Measurements from ENCODE around the gene GBP2. TPM values are rescaled to one million over a fixed set of nuclear protein-coding genes. Genes with fewer than 3 reads are reported as not detected.

GBP2 gene
- total RNA-seq, 4 donors from 2014 or later: 52.7 to 86.6 (median 62.7) TPM

DNA sequence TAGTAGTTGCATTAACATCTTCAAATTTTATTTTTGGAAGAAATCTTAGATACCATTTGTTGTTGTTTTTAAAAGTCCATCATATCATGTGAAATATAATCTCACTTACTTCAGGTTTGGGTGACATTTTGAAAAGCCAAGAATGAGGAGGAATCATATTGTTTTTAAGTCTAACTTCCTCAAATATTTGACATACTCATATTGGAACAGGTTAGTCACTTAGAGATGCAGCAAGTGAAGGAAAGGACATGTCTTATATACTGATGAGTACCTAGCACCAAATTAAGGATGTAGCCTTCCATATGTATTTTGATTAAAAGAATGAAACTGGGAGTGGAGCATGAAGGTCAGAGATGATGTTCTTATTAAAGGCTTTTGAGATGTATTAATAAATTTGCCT lies 23.9 kb downstream of the GBP2 start:
- no peaks in the 10 kb centered on the region for H3K4me1 ChIP-seq
- H3K27ac ChIP-seq: no peak overlapping the region
- H3K9me3 ChIP-seq: no peaks in the 10 kb centered on the region
- no peak for DNase-seq
- H3K4me3 ChIP-seq: no peak overlapping the region
- peaks cover 0 to 25% (median 0%) of the 10 kb centered on the region in 3 donors for H3K36me3 ChIP-seq
- TF ChIP-seq, protein P1, sequence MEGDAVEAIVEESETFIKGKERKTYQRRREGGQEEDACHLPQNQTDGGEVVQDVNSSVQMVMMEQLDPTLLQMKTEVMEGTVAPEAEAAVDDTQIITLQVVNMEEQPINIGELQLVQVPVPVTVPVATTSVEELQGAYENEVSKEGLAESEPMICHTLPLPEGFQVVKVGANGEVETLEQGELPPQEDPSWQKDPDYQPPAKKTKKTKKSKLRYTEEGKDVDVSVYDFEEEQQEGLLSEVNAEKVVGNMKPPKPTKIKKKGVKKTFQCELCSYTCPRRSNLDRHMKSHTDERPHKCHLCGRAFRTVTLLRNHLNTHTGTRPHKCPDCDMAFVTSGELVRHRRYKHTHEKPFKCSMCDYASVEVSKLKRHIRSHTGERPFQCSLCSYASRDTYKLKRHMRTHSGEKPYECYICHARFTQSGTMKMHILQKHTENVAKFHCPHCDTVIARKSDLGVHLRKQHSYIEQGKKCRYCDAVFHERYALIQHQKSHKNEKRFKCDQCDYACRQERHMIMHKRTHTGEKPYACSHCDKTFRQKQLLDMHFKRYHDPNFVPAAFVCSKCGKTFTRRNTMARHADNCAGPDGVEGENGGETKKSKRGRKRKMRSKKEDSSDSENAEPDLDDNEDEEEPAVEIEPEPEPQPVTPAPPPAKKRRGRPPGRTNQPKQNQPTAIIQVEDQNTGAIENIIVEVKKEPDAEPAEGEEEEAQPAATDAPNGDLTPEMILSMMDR (IDR thresholded peaks at IDR 0.05): no peak
- TF ChIP-seq POLR2A (IDR thresholded peaks at IDR 0.05): no peak
- H3K27me3 ChIP-seq: no peaks in the 10 kb centered on the region

DNA sequence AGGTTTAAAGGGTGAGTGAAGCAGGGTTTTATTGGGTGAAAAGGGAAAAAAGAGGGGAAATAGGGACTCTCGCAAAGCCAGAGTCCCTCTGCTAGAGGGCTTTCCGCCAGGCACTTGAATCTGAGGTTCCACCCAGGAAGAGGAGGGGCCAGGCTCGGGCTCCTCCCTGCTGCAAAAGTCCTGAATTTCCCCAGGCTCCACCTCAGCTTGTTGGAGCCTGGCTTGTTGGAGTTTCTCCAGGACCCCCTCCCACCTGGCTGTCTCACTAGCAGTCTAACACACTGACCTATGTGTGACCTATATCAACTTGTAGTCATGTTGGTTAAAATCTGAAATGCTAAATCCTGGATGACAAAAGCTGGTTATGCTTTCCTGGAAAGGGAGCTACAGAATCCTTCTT lies 25.5 kb downstream of the GBP2 start:
- no peak for TF ChIP-seq POLR2A (IDR thresholded peaks at IDR 0.05)
- TF ChIP-seq, protein P1 (IDR thresholded peaks at IDR 0.05): no peak
- Histone ChIP-seq H3K27ac (no peak overlapping the region), H3K4me1 (no peaks in the 10 kb centered on the region), H3K9me3 (no peaks in the 10 kb centered on the region), H3K36me3 (peaks cover 0 to 11% (median 0%) of the 10 kb centered on the region in 3 donors), H3K4me3 (no peak overlapping the region), H3K27me3 (no peaks in the 10 kb centered on the region)
- no peak for DNase-seq

DNA sequence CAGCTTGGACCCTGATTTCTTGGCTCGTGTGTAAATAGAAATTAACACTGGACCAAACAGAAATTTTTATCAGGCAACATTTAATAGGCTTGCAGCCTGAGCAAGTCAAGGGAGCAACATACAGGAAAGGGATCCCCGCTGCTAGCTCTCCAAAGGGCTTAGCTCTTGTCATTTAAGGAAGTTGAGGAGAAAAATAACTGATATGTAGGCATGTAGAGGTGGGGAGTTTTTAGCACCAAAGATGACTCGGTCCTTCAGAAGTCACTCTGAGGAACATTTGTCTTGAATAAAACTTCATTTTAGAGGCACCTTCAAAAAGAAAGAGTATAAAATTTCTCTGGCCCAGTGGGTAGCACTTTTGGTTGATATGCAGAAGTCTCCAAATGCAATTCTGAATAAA lies 27.1 kb downstream of the GBP2 start:
- Histone ChIP-seq H3K36me3 (no peaks in the 10 kb centered on the region), H3K9me3 (no peaks in the 10 kb centered on the region), H3K4me3 (no peak overlapping the region), H3K27ac (no peak overlapping the region), H3K27me3 (no peaks in the 10 kb centered on the region), H3K4me1 (no peaks in the 10 kb centered on the region)
- no peak for DNase-seq
- TF ChIP-seq, protein P1 (IDR thresholded peaks at IDR 0.05): no peak
- no peak for TF ChIP-seq POLR2A (IDR thresholded peaks at IDR 0.05)

DNA sequence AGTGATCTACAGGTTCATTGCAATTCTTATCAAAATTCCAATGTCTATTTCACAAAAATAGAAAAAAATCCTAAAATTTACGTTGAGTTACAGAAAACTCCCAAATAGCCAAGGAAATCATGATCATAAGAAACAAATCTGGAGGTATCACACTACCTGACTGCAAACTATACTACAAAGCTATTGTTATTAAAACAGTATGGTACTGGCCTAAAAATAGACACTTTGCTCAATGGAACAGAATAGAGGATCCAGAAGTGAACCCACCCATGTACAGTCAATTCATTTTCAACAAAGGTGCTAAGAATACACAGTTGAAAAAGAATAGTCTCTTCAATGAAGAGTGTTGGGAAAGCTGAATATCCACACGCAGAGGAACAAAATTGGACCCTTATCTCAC lies 30.2 kb downstream of the GBP2 start:
- Histone ChIP-seq H3K4me1 (no peaks in the 10 kb centered on the region), H3K27ac (no peak overlapping the region), H3K27me3 (no peaks in the 10 kb centered on the region), H3K9me3 (no peaks in the 10 kb centered on the region), H3K4me3 (no peak overlapping the region), H3K36me3 (no peaks in the 10 kb centered on the region)
- no peak for DNase-seq
- no peak for TF ChIP-seq POLR2A (IDR thresholded peaks at IDR 0.05)
- TF ChIP-seq, protein P1 (IDR thresholded peaks at IDR 0.05): no peak

DNA sequence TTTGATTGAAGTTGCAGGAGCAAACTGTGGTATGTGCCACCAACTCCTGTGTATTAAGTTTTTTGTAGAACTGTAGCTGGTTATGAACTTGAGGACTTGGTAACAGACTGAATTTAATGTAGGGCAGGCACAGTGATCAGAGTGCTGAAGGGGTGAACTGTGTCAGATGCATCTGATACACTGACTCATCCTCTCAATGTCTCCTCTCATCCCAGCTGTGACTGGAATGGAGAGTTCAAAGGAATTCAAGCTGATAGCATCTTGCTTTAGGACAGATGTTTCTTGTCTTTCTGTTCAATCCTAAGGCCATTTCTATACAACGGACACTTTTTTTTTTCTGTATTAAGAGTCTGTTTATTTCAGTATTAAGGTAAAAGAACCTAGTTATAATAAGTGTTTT lies 36.0 kb downstream of the GBP2 start:
- TF ChIP-seq, protein P1 (IDR thresholded peaks at IDR 0.05): no peak
- no peak for TF ChIP-seq POLR2A (IDR thresholded peaks at IDR 0.05)
- Histone ChIP-seq H3K27ac (no peak overlapping the region), H3K36me3 (no peaks in the 10 kb centered on the region), H3K27me3 (no peaks in the 10 kb centered on the region), H3K9me3 (no peaks in the 10 kb centered on the region), H3K4me3 (no peak overlapping the region), H3K4me1 (no peaks in the 10 kb centered on the region)
- no peak for DNase-seq

DNA sequence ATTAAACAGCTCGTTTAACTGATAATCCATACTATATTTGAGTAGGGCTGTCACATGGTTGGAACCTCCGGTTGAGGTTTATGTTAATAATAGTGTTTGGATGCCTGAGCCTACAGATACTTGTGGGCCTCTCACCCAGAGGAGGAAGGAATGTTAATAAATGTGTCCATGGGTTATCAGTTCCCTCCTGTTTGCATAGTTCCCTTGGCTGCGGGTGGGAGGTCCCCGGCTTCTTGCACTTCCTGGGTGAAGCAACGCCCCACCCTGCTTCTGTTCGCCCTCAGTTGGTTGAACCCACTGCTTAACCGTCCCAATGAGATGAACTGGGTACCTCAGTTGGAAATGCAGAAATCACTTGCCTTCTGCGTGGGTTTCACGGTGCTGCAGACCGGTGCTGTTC lies 37.3 kb downstream of the GBP2 start:
- H3K36me3 ChIP-seq: no peaks in the 10 kb centered on the region
- H3K4me3 ChIP-seq: no peak overlapping the region
- H3K9me3 ChIP-seq: no peaks in the 10 kb centered on the region
- H3K4me1 ChIP-seq: no peaks in the 10 kb centered on the region
- TF ChIP-seq, protein P1 (IDR thresholded peaks at IDR 0.05): no peak
- no peak for TF ChIP-seq POLR2A (IDR thresholded peaks at IDR 0.05)
- no peak overlapping the region for H3K27ac ChIP-seq
- H3K27me3 ChIP-seq: no peaks in the 10 kb centered on the region
- peak in 1 of 3 donors; percentile 44 for DNase-seq

Data from Peyer's patch (tissue), 4 donors.